ENCODE data around the gene NAV2.

NAV2 gene

DNA sequence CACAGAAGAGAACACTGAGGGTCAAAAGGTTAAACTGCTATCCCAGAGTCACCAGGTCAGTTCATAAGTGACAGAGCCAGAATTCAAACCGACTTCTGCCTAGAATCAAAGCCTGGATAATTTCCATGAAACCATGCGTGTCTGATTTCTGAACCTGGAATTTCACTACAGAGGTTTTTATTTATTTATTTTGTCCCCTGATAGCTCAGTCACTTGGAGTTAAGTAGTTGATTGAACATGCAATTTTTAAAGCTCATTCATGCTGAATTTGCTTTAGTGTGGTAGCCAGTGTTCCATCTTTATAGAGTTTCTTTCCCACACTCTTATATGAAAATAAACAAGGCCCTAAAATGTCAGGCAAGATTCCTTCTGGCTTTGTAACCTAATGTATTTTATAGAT lies 93.2 kb downstream of the NAV2 start:
- DNase-seq (ENCODE audit: low read depth, low spot score): no peak

DNA sequence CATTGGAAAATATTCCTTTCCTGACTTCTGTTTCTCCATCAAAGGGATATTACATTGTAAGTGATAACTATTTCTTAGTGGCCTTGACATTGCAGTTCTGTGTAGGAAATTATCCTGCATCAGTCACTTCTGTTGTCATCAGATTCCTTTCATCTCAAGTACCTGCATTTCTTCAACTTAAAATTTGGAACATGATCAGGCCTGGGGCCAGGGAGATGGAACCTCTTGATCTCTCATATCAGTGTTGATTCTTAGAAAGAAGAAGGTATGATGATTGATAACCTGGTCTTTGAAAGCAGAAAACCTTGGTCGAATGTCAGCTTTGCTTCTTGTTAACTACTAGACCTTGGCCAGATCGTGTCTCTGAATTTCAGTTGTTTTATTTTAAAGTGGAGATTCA lies 93.6 kb downstream of the NAV2 start:
- DNase-seq (ENCODE audit: low read depth, low spot score): no peak

- no peak for DNase-seq (ENCODE audit: low read depth, low spot score)
Measured at GRCh38 chr11:19808076-19808911, 95.7 kb downstream of the NAV2 start.

GRCh38 chr11:19810852-19811251 lies 98.2 kb downstream of the NAV2 start:
- no peak for DNase-seq (ENCODE audit: low read depth, low spot score)

DNA sequence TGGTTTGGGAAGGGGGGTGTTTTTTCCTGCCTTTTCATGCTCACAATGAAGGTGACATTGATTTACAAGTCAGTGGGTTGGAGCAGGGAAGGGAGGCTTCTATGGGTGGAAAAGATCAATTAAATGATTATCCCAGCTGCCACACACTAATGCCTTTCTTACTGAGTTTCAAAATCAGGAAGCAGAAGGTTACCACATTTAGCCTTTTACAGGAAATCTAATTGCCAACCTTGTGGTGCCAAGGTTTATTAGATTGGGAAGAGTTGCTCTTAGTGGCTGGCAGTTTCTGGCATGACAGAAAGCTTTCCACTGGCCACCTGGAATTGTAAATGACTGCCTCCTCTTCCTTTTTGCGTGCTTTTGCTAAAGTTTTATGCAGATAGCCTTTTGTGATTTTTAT lies 98.7 kb downstream of the NAV2 start:
- DNase-seq (ENCODE audit: low read depth, low spot score): no peak

DNA sequence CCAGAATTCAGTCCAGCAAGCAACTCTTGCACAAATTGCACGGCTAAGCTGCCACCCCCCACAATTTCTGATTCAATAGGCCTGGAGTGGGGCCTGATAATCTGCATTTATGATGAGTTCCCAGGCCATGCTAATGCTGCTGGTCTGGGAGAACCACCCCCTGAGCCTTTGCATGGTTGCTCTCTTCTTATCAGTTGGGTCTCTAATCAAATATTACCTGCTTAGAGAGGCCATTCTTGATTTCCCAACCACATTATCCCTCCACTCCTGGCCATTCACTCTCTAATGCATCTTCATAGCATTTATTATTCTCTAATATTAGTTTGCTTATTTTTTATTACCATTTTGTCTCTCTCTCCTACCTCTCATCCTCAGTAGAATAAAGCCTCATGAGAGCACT lies 99.5 kb downstream of the NAV2 start:
- no peak for DNase-seq (ENCODE audit: low read depth, low spot score)

GRCh38 chr11:19812710-19813109 lies 100.1 kb downstream of the NAV2 start:
- DNase-seq (ENCODE audit: low read depth, low spot score): no peak

DNA sequence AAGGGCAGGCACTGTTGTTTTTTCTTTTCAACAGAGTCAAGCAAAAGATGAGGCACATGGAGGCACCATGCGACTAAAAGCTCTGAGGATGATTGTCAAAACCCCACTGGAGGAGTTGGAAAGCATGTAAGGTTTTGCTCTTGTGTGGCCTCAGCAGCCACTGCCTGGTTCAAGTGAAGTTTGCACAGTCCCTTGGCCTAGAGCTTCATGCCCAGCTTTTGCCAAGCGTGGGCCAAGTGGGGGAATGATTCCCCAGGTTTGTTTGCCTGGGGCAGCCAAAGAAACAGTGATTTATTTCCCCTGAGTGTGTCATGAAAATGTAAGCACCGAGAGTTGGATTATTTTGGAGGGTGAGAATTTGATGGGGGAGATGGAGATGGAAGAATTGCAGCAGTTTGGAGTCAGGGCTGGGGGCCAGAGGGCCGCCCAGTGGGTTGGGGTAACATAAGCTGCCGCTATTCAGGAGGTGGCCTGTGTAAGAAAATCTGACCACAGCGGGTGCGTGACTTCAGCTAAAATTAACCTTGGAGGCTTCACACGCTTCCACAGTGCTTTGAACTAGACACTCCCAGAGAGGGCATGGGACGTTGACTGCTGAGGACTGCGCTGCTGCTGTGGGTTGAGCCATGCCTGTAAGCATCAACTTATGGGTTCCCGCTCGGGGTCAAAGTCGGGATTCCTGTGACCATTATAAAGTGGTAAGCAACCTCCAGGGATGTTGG lies 100.7 kb downstream of the NAV2 start:
- DNase-seq (ENCODE audit: low read depth, low spot score): no peak

- DNase-seq (ENCODE audit: low read depth, low spot score): no peak
Measured at GRCh38 chr11:19814421-19814820, 101.8 kb downstream of the NAV2 start.

DNA sequence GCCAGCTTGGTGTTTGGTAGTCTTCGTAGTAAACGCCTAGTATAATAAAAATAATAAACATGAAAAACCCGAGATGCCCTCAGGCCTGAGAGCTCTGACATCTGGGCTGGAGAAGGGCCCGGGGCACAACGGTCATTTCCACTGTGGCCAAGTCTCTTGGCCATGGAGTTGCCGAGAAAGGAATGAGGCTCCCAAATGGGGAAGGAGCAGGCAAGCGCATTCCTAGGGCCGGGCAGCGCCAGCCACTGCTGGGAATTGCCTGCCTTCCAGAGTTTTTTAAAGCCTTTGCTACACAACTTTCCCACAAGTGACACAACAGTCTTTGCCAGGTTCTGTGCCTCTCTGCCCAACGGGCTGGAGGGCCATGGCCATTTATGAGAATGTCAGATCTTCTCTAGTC lies 103.4 kb downstream of the NAV2 start:
- no peak for DNase-seq (ENCODE audit: low read depth, low spot score)

GRCh38 chr11:19816817-19817216 lies 104.2 kb downstream of the NAV2 start:
- no peak for DNase-seq (ENCODE audit: low read depth, low spot score)

DNA sequence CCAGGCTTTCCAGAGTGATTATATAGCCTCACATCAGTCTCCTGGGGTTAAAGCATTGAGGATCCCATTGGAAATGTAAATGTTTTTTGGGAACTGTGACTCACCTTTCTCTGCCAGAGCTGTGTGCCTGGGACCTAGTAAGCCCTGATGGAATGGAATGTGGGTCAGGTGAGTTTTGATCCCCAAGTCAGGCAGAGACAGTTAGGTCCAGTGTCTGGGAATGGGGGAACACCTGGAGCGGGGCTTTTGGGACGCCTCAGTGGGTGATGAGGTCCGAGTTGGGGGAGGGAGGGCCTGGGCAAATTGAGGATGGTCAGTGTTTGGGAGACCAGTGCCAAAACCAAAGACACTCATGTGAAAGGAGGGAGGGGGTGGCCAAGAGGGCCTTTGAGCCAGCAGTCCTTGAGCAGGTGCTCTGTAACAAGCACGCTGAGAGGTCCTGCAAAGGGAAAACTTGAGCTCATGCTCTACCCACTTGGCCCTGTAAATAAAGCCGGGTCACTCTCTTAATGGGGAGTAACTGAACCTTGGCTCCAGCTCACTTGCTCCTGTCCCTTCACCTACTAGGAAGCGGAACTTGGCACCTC lies 104.7 kb downstream of the NAV2 start:
- DNase-seq (ENCODE audit: low read depth, low spot score): no peak

DNA sequence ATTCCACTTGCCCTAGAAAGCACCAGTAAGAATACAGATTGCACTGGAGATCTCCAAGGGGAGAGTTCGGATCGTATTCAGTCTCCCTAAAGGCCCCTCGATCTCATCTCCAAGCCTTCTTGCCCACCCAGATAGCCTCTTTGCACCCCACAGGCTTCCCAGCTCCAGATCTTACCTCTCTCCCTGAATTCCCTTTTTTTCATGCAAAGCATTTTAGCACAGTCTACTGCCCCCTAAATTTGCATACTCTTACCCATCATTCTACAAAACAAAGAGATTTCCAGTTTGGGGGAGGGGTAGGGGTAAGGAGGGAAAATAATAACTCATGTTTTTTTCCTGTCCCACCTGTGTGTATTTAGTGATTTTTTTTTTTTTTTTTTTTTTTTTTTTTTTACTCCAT lies 105.2 kb downstream of the NAV2 start:
- no peak for DNase-seq (ENCODE audit: low read depth, low spot score)

GRCh38 chr11:19818619-19819018 lies 106.0 kb downstream of the NAV2 start:
- DNase-seq (ENCODE audit: low read depth, low spot score): no peak

GRCh38 chr11:19819148-19819547 lies 106.5 kb downstream of the NAV2 start:
- no peak for DNase-seq (ENCODE audit: low read depth, low spot score)

GRCh38 chr11:19820100-19820499 lies 107.5 kb downstream of the NAV2 start:
- DNase-seq (ENCODE audit: low read depth, low spot score): no peak

DNA sequence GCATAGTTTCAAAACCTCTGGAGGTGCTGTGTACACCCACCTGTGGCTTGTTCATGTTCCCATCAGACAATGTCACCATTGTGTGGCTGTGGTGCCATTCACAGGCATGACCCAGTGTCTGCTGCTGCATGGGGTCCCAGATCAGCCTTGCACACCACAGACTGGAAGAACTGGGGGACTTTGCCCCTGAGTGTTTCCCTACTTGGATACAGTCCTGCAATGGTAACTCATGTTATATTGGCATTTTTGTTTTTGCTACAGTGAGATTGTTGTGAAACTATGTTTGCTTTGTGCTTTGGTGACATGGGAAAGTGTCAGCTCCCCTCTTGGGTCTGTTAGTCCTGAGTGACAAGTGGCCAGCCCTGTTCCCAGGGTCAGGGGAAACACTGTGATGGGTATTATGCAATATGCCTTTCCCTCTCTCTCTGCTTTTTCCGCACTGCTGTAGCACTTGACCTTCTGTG lies 108.8 kb downstream of the NAV2 start:
- no peak for DNase-seq (ENCODE audit: low read depth, low spot score)

GRCh38 chr11:19821993-19822392 lies 109.4 kb downstream of the NAV2 start:
- DNase-seq (ENCODE audit: low read depth, low spot score): no peak

DNA sequence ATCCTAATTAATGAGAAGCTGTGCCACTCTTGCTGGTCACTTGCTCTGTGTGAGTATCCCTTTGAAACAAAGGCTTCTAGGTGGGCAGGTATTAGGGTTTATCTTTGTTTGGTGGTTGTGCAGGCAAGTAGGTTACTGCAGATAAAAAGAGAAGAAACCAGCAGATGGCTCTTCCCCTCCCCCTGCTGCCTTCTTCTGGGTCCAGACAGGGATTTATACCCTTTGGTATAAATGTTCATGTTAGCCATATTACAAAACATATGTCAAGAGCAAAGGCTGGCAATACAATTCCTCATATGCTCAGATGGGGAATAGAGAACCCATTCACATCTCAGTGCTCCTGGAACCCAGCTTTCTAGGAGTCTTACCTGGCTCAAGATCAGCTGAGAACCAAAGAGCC lies 109.9 kb downstream of the NAV2 start:
- no peak for DNase-seq (ENCODE audit: low read depth, low spot score)

- no peak for DNase-seq (ENCODE audit: low read depth, low spot score)
Measured at GRCh38 chr11:19826606-19827005, 114.0 kb downstream of the NAV2 start.

- no peak for DNase-seq (ENCODE audit: low read depth, low spot score)
Measured at GRCh38 chr11:19827399-19828135, 114.9 kb downstream of the NAV2 start.

Data from activated CD4-positive, CD25-positive, alpha-beta regulatory T cell treated with anti-CD3 and anti-CD28 coated beads, Interleukin-2, amount 50 U/mL, for 16 hours (primary cell).